ENCODE data around the gene DDX60. TPM values are rescaled to one million over a fixed set of nuclear protein-coding genes. Genes with fewer than 3 reads are reported as not detected.

The DDX60 gene
- total and polyA plus RNA-seq, 8 donors = 1.2 to 10.2 (median 3.7) TPM

GRCh38 chr4:168200685-168201084 is 117.9 kb downstream of the DDX60 start:
- 64 to 66% methylated on average over 3 of the region's 3 CpGs for WGBS, 2 donors
- TF ChIP-seq, protein P1, sequence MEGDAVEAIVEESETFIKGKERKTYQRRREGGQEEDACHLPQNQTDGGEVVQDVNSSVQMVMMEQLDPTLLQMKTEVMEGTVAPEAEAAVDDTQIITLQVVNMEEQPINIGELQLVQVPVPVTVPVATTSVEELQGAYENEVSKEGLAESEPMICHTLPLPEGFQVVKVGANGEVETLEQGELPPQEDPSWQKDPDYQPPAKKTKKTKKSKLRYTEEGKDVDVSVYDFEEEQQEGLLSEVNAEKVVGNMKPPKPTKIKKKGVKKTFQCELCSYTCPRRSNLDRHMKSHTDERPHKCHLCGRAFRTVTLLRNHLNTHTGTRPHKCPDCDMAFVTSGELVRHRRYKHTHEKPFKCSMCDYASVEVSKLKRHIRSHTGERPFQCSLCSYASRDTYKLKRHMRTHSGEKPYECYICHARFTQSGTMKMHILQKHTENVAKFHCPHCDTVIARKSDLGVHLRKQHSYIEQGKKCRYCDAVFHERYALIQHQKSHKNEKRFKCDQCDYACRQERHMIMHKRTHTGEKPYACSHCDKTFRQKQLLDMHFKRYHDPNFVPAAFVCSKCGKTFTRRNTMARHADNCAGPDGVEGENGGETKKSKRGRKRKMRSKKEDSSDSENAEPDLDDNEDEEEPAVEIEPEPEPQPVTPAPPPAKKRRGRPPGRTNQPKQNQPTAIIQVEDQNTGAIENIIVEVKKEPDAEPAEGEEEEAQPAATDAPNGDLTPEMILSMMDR (IDR thresholded peaks at IDR 0.05) = no peak
- Histone ChIP-seq H3K36me3 (no peaks in the 10 kb centered on the region), H3K27me3 (no peaks in the 10 kb centered on the region), H3K4me1 (no peaks in the 10 kb centered on the region), H3K9me3 (peaks cover 0 to 3% (median 0%) of the 10 kb centered on the region in 4 donors), H3K4me3 (no peak overlapping the region), H3K27ac (no peak overlapping the region)
- intact Hi-C loops (cut with DNase I) = no loop called here
- peak in 2 of 4 donors; percentile 38 to 55 for ATAC-seq
- no peak for DNase-seq
- FAIRE-seq = no peak

GRCh38 chr4:168199260-168199957 is 119.1 kb downstream of the DDX60 start:
- TF ChIP-seq, protein P1 (IDR thresholded peaks at IDR 0.05) = no peak
- Histone ChIP-seq H3K27ac (no peak overlapping the region), H3K4me3 (no peak overlapping the region), H3K9me3 (peaks cover 0 to 3% (median 0%) of the 10 kb centered on the region in 4 donors), H3K4me1 (no peaks in the 10 kb centered on the region), H3K27me3 (no peaks in the 10 kb centered on the region), H3K36me3 (no peaks in the 10 kb centered on the region)
- ATAC-seq = peak in 1 of 4 donors; percentile 59
- intact Hi-C loops (cut with DNase I) = no loop called here
- WGBS, 2 donors = 22 to 32% methylated on average over 4 of the region's 4 CpGs
- no peak for DNase-seq
- FAIRE-seq = no peak

GRCh38 chr4:168197926-168198325 is 120.6 kb downstream of the DDX60 start:
- Histone ChIP-seq H3K36me3 (no peaks in the 10 kb centered on the region), H3K9me3 (no peaks in the 10 kb centered on the region), H3K4me3 (no peak overlapping the region), H3K4me1 (no peaks in the 10 kb centered on the region), H3K27ac (no peak overlapping the region), H3K27me3 (no peaks in the 10 kb centered on the region)
- DNase-seq (no peak), FAIRE-seq (no peak), ATAC-seq (no peak)
- TF ChIP-seq, protein P1 (IDR thresholded peaks at IDR 0.05) = no peak
- intact Hi-C loops (cut with DNase I) = no loop called here

DNA sequence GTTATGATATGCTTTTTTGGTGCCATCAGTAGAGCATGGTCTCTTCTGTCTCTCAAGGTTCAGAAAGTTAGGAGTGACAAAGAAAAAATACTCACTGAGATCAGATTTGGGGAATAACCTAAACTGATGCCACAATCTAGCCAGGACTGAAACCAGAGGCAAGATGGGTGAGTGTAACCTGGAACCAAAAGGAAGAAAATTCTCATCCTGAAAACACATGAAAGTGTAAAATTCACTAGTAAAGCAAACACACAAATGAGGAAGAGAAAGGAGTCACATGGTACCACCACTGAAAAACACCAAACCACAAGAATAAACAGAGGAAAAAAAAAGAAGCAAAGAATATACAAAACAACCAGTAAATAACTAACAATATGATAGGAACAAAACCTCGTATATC is 129.8 kb downstream of the DDX60 start:
- ATAC-seq (no peak), DNase-seq (no peak), FAIRE-seq (no peak)
- Histone ChIP-seq H3K36me3 (no peaks in the 10 kb centered on the region), H3K27ac (no peak overlapping the region), H3K4me3 (no peak overlapping the region), H3K9me3 (peaks cover 0 to 2% (median 0%) of the 10 kb centered on the region in 4 donors), H3K4me1 (peaks cover 0 to 3% (median 0%) of the 10 kb centered on the region in 3 donors), H3K27me3 (no peaks in the 10 kb centered on the region)
- TF ChIP-seq, protein P1 (IDR thresholded peaks at IDR 0.05) = no peak
- 57 to 78% methylated on average over 1 of the region's 1 CpG for WGBS, 2 donors
- intact Hi-C loops (cut with DNase I) = loop anchor here in 1 of 3 donors (10.0 kb wide), 1 partner anchor 726 kb away; no protein-coding TSS in a partner anchor

All from pancreas (tissue), 10 donors.